ENCODE measurements around the gene GPS1. TPM values are rescaled to one million over a fixed set of nuclear protein-coding genes. Genes with fewer than 3 reads are reported as not detected.

The GPS1 gene
- total and polyA plus RNA-seq, 10 of the 15 experiments (the other 5 are each of a cell fraction or from before 2014, with no cell fraction given) = 2.2 to 146 (median 77.7) TPM

DNA sequence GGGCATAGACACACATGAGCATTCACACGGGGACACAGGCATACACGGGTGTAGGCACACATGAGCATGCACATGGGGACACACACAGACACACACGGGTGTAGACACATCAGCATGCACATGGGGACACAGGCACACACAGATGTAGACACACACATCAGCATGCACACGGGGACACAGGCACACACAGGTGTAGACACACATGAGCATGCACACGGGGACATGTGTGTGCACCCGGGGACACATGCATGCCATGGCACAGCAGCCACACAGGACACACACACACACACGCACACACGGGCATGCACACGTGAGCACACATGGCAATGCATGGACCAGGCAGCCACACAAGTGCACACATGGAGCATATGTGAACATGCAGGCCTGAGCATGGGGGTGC, 9.0 kb upstream of the GPS1 start:
- POLR2A ChIA-PET = no interaction called here
- no TSS peak for BruUV-seq (replicated peaks)
- CTCF ChIA-PET = no interaction called here

DNA sequence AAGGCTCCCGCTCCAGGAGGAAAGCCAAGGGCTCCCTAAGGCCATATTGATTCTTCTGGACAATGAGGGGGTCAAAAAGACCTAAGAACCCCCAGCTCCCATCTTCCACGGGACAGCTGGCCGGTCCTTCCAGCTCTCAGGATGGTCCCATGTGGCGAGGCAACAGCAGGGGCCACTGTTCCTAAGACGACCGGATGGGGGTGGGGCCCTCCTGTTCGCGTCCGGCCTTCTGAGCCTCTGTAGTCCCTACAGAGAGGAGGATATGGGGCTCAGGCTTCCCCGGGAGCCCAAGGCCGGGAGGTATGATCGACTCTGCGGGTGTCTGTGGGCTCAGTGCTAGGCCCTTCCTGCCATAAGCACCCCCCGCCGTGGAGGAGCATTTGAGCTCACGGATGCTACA, 8.2 kb upstream of the GPS1 start:
- Histone ChIP-seq H3K27ac (ENCODE audit: control insufficient read depth, insufficient read depth) (no peak overlapping the region), H3K4me2 (ENCODE audit: control insufficient read depth, insufficient read depth) (no peak overlapping the region), H3K4me3 (no peak overlapping the region), H2AFZ (ENCODE audit: control insufficient read depth, low read depth, low read length) (no peak overlapping the region), H3K27me3 (replicated peaks in 1 of 2; ENCODE audit: control insufficient read depth in 2 of 2, insufficient read depth in 2 of 2, low read length in 1 of 2) (no peaks in the 10 kb centered on the region), H3K36me3 (ENCODE audit: control insufficient read depth in 2 of 2, insufficient read depth in 2 of 2, low read length in 1 of 2) (no peaks in the 10 kb centered on the region), H4K20me1 (ENCODE audit: control insufficient read depth, insufficient read depth) (no peaks in the 10 kb centered on the region), H3K9ac (ENCODE audit: control insufficient read depth, insufficient read depth, low read length) (no peak overlapping the region), H3K4me1 (ENCODE audit: control insufficient read depth, insufficient read depth, low read length) (no peaks in the 10 kb centered on the region; the same call in 1 of the 2 replicates), H3K79me2 (ENCODE audit: control insufficient read depth, insufficient read depth, low read length) (no peaks in the 10 kb centered on the region), H3K9me3 (replicated peaks; ENCODE audit: control insufficient read depth, insufficient read depth, low read length) (no peaks in the 10 kb centered on the region)
- in situ Hi-C loops (cut with MboI) = no loop called here
- CTCF ChIA-PET = interaction anchor here (0.8 kb wide), 1 partner anchor 155 kb away, joined by 3 read pairs; no protein-coding TSS in a partner anchor
- RAD21 ChIA-PET (ENCODE audit: unreplicated experiment) = no interaction called here
- FAIRE-seq (no peak), ATAC-seq (no peak), DNase-seq (ENCODE audit: low read depth, low spot score) (no peak)
- BruUV-seq (replicated peaks) = no TSS peak
- SMC1A ChIA-PET (ENCODE audit: uncharacterized antibody, unreplicated experiment) = no interaction called here
- WGBS (ENCODE audit: insufficient coverage, insufficient replicate concordance, low lambda C conversion rate, missing lambda C conversion rate) = 61% methylated on average over 16 of the region's 16 CpGs
- TF ChIP-seq SPI1 (IDR thresholded peaks at IDR 0.05; ENCODE audit: borderline replicate concordance, insufficient read depth, low read depth, low read length) = no peak
- TF ChIP-seq PAX8 (IDR thresholded peaks at IDR 0.05) = no peak
- no peak for TF ChIP-seq RAD21 (IDR thresholded peaks at IDR 0.05; ENCODE audit: insufficient read depth, low read depth, low read length)
- no peak for TF ChIP-seq GATAD2B (conservative IDR thresholded peaks at IDR 0.05; ENCODE audit: low read depth)
- no peak for TF ChIP-seq IRF4 (IDR thresholded peaks at IDR 0.05; ENCODE audit: low read depth, low read length)
- TF ChIP-seq NR2F1 (conservative IDR thresholded peaks at IDR 0.05) = no peak
- TF ChIP-seq CEBPB (IDR thresholded peaks at IDR 0.05; ENCODE audit: borderline replicate concordance in 1 of 2, low read depth in 2 of 2, low read length in 2 of 2) = no peak
- no peak for TF ChIP-seq EED (IDR thresholded peaks at IDR 0.05; ENCODE audit: low read depth)
- no peak for TF ChIP-seq MYB (IDR thresholded peaks at IDR 0.05; ENCODE audit: borderline replicate concordance, low read depth, low read length)
- no peak for TF ChIP-seq NR2C1 (IDR thresholded peaks at IDR 0.05)
- no peak for TF ChIP-seq POLR2A (IDR thresholded peaks at IDR 0.05; ENCODE audit: low read depth, low read length)
- no peak for TF ChIP-seq HCFC1 (IDR thresholded peaks at IDR 0.05; ENCODE audit: low read length)
- TF ChIP-seq SREBF2 (IDR thresholded peaks at IDR 0.05; ENCODE audit: low read length) = no peak
- POLR2A ChIA-PET = no interaction called here
- intact Hi-C loops (cut with micrococcal nuclease; ENCODE audit: unreplicated experiment) = no loop called here

More for the DNA sequence above, 9.0 kb upstream of the GPS1 start:
- FAIRE-seq (no peak), ATAC-seq (no peak), DNase-seq (ENCODE audit: low read depth, low spot score) (no peak)
- Histone ChIP-seq H4K20me1 (ENCODE audit: control insufficient read depth, insufficient read depth) (no peaks in the 10 kb centered on the region), H2AFZ (ENCODE audit: control insufficient read depth, low read depth, low read length) (no peak overlapping the region), H3K27ac (ENCODE audit: control insufficient read depth, insufficient read depth) (no peak overlapping the region), H3K36me3 (ENCODE audit: control insufficient read depth in 2 of 2, insufficient read depth in 2 of 2, low read length in 1 of 2) (no peaks in the 10 kb centered on the region), H3K4me1 (ENCODE audit: control insufficient read depth, insufficient read depth, low read length) (peaks cover 4% of the 10 kb centered on the region), H3K9ac (ENCODE audit: control insufficient read depth, insufficient read depth, low read length) (no peak overlapping the region), H3K4me2 (ENCODE audit: control insufficient read depth, insufficient read depth) (no peak overlapping the region), H3K79me2 (ENCODE audit: control insufficient read depth, insufficient read depth, low read length) (no peaks in the 10 kb centered on the region), H3K4me3 (no peak overlapping the region), H3K27me3 (replicated peaks in 1 of 2; ENCODE audit: control insufficient read depth in 2 of 2, insufficient read depth in 2 of 2, low read length in 1 of 2) (no peaks in the 10 kb centered on the region), H3K9me3 (replicated peaks; ENCODE audit: control insufficient read depth, insufficient read depth, low read length) (no peaks in the 10 kb centered on the region)
- TF ChIP-seq, protein P1, sequence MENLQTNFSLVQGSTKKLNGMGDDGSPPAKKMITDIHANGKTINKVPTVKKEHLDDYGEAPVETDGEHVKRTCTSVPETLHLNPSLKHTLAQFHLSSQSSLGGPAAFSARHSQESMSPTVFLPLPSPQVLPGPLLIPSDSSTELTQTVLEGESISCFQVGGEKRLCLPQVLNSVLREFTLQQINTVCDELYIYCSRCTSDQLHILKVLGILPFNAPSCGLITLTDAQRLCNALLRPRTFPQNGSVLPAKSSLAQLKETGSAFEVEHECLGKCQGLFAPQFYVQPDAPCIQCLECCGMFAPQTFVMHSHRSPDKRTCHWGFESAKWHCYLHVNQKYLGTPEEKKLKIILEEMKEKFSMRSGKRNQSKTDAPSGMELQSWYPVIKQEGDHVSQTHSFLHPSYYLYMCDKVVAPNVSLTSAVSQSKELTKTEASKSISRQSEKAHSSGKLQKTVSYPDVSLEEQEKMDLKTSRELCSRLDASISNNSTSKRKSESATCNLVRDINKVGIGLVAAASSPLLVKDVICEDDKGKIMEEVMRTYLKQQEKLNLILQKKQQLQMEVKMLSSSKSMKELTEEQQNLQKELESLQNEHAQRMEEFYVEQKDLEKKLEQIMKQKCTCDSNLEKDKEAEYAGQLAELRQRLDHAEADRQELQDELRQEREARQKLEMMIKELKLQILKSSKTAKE (IDR thresholded peaks at IDR 0.05; ENCODE audit: low read depth, poor library complexity, severe bottlenecking) = no peak
- TF ChIP-seq FOXM1 (IDR thresholded peaks at IDR 0.05; ENCODE audit: low read depth, low read length) = no peak
- WGBS (ENCODE audit: insufficient coverage, insufficient replicate concordance, low lambda C conversion rate, missing lambda C conversion rate) = 22% methylated on average over 9 of the region's 9 CpGs
- in situ Hi-C loops (cut with MboI) = no loop called here
- intact Hi-C loops (cut with micrococcal nuclease; ENCODE audit: unreplicated experiment) = no loop called here
- ChIA-PET SMC1A (ENCODE audit: uncharacterized antibody, unreplicated experiment) (no interaction called here), RAD21 (ENCODE audit: unreplicated experiment) (no interaction called here)
